Aortic smooth muscle cell (primary cell): ENCODE measurements around the gene RAB1A. TPM values are rescaled to one million over a fixed set of nuclear protein-coding genes. Genes with fewer than 3 reads are reported as not detected.

Experiments
- total RNA-seq: library from RNA; depleted of rRNA; stranded (reverse); fragments of >200 nt; gene quantifications from 2 replicates; pipeline ENCODE4 v1.2.3, GENCODE V29; 2014

RAB1A gene
- total RNA-seq, result 90.0 and 108 TPM in 2 replicates

GRCh38 chr2:65129826-65130663, at the start of gene RAB1A:
TSS of gene RAB1A (minus strand) at chr2:65130106. CDS start at chr2:65129915, 191 bp downstream.

GRCh38 chr2:65056215-65057053, 73.5 kb downstream of the RAB1A start, which contains the start of gene CEP68:
TSS of gene CEP68 (plus strand) at chr2:65056416. CDS start at chr2:65069445, 13,029 bp downstream.

Other genes starting within 250 kb of the RAB1A start
- gene SLC1A4, start 140.7 kb downstream of the RAB1A start, total RNA-seq, result 9.9 and 13.3 TPM in 2 replicates
- 8.7 and 10.6 TPM in 2 replicates for gene CEP68, start 73.7 kb downstream of the RAB1A start, total RNA-seq
- gene ACTR2, start 97.7 kb upstream of the RAB1A start, total RNA-seq, result 102 and 120 TPM in 2 replicates